HepG2 (cell line): Measurements from ENCODE around the gene KLHL33. TPM values are rescaled to one million over a fixed set of nuclear protein-coding genes. Genes with fewer than 3 reads are reported as not detected.

Source experiments
- EED ChIP-seq: sonication (generic); formaldehyde crosslinking; IDR thresholded peaks from 2 replicates; pipeline ENCODE4 v1.5.0; 2020; ENCODE audit warnings: mild to moderate bottlenecking, missing genetic modification reagents
- FIP1L1 ChIP-seq: fragments of 200-400 bp; formaldehyde crosslinking; IDR thresholded peaks from 2 replicates; pipeline ENCODE4 v1.6.1; 2018; ENCODE audit warnings: low read depth, mild to moderate bottlenecking, low read length, moderate library complexity, borderline replicate concordance; ENCODE audit not compliant: insufficient read depth
- ISX ChIP-seq: sonication (generic); formaldehyde crosslinking; conservative IDR thresholded peaks from 2 replicates; pipeline ENCODE4 v1.5.0; 2020; ENCODE audit warnings: missing genetic modification reagents
- MAFK ChIP-seq, 2 experiments: IDR thresholded peaks in 1 of 2; conservative IDR thresholded peaks in 1 of 2; 2 replicates each; pipeline ENCODE4 v1.6.1; 2011; ENCODE audit warnings: improper control_type of control experiment in 2 of 2, low read length in 2 of 2
- NR2F2 ChIP-seq: IDR thresholded peaks from 2 replicates; pipeline ENCODE4 v1.6.1; 2012; ENCODE audit warnings: low read depth, inconsistent platforms, borderline replicate concordance
- NR3C1 ChIP-seq: sonication (generic); formaldehyde crosslinking; IDR thresholded peaks from 2 replicates; pipeline ENCODE4 v1.4.0; 2020; ENCODE audit warnings: missing genetic modification reagents
- SMAD9 ChIP-seq: sonication (generic); formaldehyde crosslinking; IDR thresholded peaks from 2 replicates; pipeline ENCODE4 v1.5.1; 2020; ENCODE audit warnings: mild to moderate bottlenecking, missing genetic modification reagents
- ZNF567 ChIP-seq: sonication (generic); formaldehyde crosslinking; IDR thresholded peaks from 2 replicates; pipeline ENCODE4 v1.8.1; 2023; ENCODE audit warnings: mild to moderate bottlenecking, missing genetic modification reagents, borderline replicate concordance
- ZSCAN21 ChIP-seq: sonication (generic); formaldehyde crosslinking; IDR thresholded peaks from 2 replicates; pipeline ENCODE4 v1.8.0; 2022; ENCODE audit warnings: mild to moderate bottlenecking, missing genetic modification reagents, moderate library complexity, borderline replicate concordance
- polyA plus RNA-seq, 8 experiments: library from polyadenylated mRNA; depleted of rRNA in 3 of 8; stranded (reverse) in 7 of 8; unstranded in 1 of 8; fragments of >200 nt; fragmentation: Illumina TruSeq in 4 of 8; extraction: Trizol in 4 of 8; gene quantifications; 2 replicates each; pipeline versions ENCODE4 v1.2.1 to v1.2.3, GENCODE V29; 2011 to 2016; ENCODE audit warnings: low read depth in 4 of 8, missing spikeins in 1 of 8, mixed read lengths in 1 of 8; ENCODE audit not compliant: insufficient read depth in 1 of 8
- total RNA-seq, 5 experiments: library from RNA; depleted of rRNA; stranded (reverse); fragments of >200 nt; fragmentation: Illumina TruSeq; extraction: Trizol; gene quantifications; 2 replicates each; pipeline ENCODE4 v1.2.3, GENCODE V29; 2016; ENCODE audit warnings: low read depth in 1 of 5
- TF ChIP-seq, protein P1 (sequence below): sonication (generic); formaldehyde crosslinking; IDR thresholded peaks from 2 replicates; pipeline ENCODE4 v1.4.0; 2020; ENCODE audit warnings: missing genetic modification reagents
- TF ChIP-seq, protein P2 (sequence below): sonication (generic); formaldehyde crosslinking; conservative IDR thresholded peaks from 2 replicates; pipeline ENCODE4 v1.4.0; 2020; ENCODE audit warnings: missing genetic modification reagents
- TF ChIP-seq, protein P3 (sequence below): sonication (generic); formaldehyde crosslinking; IDR thresholded peaks from 2 replicates; pipeline ENCODE4 v1.5.0; 2020; ENCODE audit warnings: mild to moderate bottlenecking, missing genetic modification reagents, moderate library complexity
- TF ChIP-seq, protein P4 (sequence below): sonication (generic); formaldehyde crosslinking; IDR thresholded peaks from 2 replicates; pipeline ENCODE4 v1.5.1; 2020; ENCODE audit warnings: missing genetic modification reagents, mild to moderate bottlenecking, borderline replicate concordance
- TF ChIP-seq, protein P5 (sequence below): sonication (generic); formaldehyde crosslinking; IDR thresholded peaks from 2 replicates; pipeline ENCODE4 v1.4.0; 2020; ENCODE audit warnings: mild to moderate bottlenecking, missing genetic modification reagents
- TF ChIP-seq, protein P6 (sequence below): sonication (generic); formaldehyde crosslinking; IDR thresholded peaks from 2 replicates; pipeline ENCODE4 v1.5.1; 2020; ENCODE audit warnings: mild to moderate bottlenecking, missing genetic modification reagents, moderate library complexity
- TF ChIP-seq, protein P7 (sequence below): sonication (generic); formaldehyde crosslinking; IDR thresholded peaks from 2 replicates; pipeline ENCODE4 v1.5.0; 2020; ENCODE audit warnings: missing genetic modification reagents, mild to moderate bottlenecking, borderline replicate concordance
- TF ChIP-seq, protein P8 (sequence below): sonication (generic); formaldehyde crosslinking; IDR thresholded peaks from 2 replicates; pipeline ENCODE4 v1.4.0; 2020; ENCODE audit warnings: low read depth, mild to moderate bottlenecking, missing genetic modification reagents

The KLHL33 gene
- total and polyA plus RNA-seq, 2 of the 13 experiments (the other 11 are each of a cell fraction or from before 2014, with no cell fraction given) = not detected

DNA sequence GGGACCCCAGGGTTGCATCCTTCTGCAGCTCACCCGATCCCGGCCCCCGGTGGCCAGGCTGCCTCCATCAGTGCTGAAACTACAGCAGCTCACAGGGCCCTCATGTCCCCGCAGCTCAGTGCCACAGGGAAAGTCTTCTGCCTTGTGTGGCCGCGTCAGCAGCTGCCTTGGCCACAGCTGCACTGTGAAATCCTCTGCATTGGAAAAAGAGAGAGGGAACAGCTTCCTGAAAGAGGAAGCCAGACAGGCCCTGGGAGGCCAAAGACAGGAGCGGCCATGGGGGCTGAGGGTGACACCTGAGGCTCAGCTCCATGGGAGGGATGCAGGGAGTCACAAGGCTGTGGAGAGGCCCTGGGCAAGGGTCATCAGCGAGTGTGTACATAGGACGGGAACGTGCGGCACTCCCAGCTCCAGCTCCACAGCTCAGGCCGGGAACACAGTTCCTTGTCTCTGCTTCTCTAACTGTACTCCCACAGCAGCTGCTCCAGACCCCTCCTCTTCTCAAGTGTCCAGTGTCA is 59.8 kb downstream of the KLHL33 start (continued):
- TF ChIP-seq, protein P1, sequence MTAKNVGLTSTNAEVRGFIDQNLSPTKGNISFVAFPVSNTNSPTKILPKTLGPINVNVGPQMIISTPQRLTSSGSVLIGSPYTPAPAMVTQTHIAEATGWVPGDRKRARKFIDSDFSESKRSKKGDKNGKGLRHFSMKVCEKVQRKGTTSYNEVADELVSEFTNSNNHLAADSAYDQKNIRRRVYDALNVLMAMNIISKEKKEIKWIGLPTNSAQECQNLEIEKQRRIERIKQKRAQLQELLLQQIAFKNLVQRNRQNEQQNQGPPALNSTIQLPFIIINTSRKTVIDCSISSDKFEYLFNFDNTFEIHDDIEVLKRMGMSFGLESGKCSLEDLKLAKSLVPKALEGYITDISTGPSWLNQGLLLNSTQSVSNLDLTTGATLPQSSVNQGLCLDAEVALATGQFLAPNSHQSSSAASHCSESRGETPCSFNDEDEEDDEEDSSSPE (CRISPR knock-in tag) = 0 out of 2 replicates have a peak, but pooled peaks have one; percentile 29
- TF ChIP-seq, protein P2, sequence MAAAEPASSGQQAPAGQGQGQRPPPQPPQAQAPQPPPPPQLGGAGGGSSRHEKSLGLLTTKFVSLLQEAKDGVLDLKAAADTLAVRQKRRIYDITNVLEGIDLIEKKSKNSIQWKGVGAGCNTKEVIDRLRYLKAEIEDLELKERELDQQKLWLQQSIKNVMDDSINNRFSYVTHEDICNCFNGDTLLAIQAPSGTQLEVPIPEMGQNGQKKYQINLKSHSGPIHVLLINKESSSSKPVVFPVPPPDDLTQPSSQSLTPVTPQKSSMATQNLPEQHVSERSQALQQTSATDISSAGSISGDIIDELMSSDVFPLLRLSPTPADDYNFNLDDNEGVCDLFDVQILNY = 0 out of 2 replicates have a peak, but pooled peaks have one; percentile 35
- TF ChIP-seq SMAD9 (CRISPR knock-in tag) (no peak), ZSCAN21 (no peak), ISX (CRISPR knock-in tag) (no peak), MAFK (conservative IDR thresholded peaks at IDR 0.05 in 1 of 2, IDR thresholded peaks at IDR 0.05 in 1 of 2; ENCODE audit: low read length in 2 of 2) (no peak), NR2F2 (no peak; the same call in 1 of the 2 replicates), NR3C1 (no peak), EED (CRISPR knock-in tag) (no peak), FIP1L1 (no peak), ZNF567 (CRISPR knock-in tag) (0 out of 2 replicates have a peak, but pooled peaks have one; percentile 66)
- TF ChIP-seq, protein P3, sequence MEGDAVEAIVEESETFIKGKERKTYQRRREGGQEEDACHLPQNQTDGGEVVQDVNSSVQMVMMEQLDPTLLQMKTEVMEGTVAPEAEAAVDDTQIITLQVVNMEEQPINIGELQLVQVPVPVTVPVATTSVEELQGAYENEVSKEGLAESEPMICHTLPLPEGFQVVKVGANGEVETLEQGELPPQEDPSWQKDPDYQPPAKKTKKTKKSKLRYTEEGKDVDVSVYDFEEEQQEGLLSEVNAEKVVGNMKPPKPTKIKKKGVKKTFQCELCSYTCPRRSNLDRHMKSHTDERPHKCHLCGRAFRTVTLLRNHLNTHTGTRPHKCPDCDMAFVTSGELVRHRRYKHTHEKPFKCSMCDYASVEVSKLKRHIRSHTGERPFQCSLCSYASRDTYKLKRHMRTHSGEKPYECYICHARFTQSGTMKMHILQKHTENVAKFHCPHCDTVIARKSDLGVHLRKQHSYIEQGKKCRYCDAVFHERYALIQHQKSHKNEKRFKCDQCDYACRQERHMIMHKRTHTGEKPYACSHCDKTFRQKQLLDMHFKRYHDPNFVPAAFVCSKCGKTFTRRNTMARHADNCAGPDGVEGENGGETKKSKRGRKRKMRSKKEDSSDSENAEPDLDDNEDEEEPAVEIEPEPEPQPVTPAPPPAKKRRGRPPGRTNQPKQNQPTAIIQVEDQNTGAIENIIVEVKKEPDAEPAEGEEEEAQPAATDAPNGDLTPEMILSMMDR (CRISPR knock-in tag) = no peak
- TF ChIP-seq, protein P4, sequence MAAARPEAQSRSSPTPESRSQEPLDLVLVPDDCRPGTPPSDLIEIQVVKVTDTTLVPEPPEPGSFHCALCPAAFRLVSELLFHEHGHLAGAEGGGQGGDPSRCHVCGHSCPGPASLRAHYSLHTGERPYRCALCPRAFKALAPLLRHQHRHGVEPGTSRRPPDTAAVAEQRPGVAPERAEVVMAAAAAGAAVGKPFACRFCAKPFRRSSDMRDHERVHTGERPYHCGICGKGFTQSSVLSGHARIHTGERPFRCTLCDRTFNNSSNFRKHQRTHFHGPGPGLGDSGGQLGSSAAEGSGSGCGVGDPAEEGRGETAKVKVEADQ (CRISPR knock-in tag) = no peak
- TF ChIP-seq, protein P5, sequence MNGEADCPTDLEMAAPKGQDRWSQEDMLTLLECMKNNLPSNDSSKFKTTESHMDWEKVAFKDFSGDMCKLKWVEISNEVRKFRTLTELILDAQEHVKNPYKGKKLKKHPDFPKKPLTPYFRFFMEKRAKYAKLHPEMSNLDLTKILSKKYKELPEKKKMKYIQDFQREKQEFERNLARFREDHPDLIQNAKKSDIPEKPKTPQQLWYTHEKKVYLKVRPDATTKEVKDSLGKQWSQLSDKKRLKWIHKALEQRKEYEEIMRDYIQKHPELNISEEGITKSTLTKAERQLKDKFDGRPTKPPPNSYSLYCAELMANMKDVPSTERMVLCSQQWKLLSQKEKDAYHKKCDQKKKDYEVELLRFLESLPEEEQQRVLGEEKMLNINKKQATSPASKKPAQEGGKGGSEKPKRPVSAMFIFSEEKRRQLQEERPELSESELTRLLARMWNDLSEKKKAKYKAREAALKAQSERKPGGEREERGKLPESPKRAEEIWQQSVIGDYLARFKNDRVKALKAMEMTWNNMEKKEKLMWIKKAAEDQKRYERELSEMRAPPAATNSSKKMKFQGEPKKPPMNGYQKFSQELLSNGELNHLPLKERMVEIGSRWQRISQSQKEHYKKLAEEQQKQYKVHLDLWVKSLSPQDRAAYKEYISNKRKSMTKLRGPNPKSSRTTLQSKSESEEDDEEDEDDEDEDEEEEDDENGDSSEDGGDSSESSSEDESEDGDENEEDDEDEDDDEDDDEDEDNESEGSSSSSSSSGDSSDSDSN (CRISPR knock-in tag) = peak; percentile 98
- TF ChIP-seq, protein P6, sequence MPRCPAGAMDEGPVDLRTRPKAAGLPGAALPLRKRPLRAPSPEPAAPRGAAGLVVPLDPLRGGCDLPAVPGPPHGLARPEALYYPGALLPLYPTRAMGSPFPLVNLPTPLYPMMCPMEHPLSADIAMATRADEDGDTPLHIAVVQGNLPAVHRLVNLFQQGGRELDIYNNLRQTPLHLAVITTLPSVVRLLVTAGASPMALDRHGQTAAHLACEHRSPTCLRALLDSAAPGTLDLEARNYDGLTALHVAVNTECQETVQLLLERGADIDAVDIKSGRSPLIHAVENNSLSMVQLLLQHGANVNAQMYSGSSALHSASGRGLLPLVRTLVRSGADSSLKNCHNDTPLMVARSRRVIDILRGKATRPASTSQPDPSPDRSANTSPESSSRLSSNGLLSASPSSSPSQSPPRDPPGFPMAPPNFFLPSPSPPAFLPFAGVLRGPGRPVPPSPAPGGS (CRISPR knock-in tag) = peak; percentile 53; the same call in 1 of the 2 replicates
- TF ChIP-seq, protein P7, sequence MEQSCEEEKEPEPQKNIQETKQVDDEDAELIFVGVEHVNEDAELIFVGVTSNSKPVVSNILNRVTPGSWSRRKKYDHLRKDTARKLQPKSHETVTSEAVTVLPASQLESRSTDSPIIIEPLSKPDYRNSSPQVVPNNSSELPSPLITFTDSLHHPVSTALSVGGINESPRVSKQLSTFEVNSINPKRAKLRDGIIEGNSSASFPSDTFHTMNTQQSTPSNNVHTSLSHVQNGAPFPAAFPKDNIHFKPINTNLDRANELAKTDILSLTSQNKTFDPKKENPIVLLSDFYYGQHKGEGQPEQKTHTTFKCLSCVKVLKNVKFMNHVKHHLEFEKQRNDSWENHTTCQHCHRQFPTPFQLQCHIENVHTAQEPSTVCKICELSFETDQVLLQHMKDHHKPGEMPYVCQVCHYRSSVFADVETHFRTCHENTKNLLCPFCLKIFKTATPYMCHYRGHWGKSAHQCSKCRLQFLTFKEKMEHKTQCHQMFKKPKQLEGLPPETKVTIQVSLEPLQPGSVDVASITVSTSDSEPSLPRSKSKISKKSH (CRISPR knock-in tag) = peak; percentile 79
- TF ChIP-seq, protein P8, sequence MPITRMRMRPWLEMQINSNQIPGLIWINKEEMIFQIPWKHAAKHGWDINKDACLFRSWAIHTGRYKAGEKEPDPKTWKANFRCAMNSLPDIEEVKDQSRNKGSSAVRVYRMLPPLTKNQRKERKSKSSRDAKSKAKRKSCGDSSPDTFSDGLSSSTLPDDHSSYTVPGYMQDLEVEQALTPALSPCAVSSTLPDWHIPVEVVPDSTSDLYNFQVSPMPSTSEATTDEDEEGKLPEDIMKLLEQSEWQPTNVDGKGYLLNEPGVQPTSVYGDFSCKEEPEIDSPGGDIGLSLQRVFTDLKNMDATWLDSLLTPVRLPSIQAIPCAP = no peak
